Adipose tissue (tissue), 3 donors: Measurements from ENCODE around the gene DNAH17. TPM values are rescaled to one million over a fixed set of nuclear protein-coding genes. Genes with fewer than 3 reads are reported as not detected.

Source experiments
- H3K27ac ChIP-seq: one replicate; pipeline ENCODE4 v1.5.1; 2013; ENCODE audit warnings: low read depth, low read length
- WGBS, 3 donors: extraction: QIAGEN DNeasy Blood & Tissue Kit; methylation state at CpG; one replicate each; pipeline ENCODE4 v1.1.7; 2013; 5-methylcytosine and 5-hydroxymethylcytosine counted together
- polyA plus RNA-seq, 3 donors: library from polyadenylated mRNA; stranded (reverse); fragments of 200-250 nt; gene quantifications; one replicate each; pipeline ENCODE4 v1.2.3, GENCODE V29; 2013
- donor health status: healthy with polysubstance abuse.
- donor health status: Bipolar disorder and iron deficiency.
- donor health status: healthy.

Gene DNAH17
- polyA plus RNA-seq, 3 donors = 0.35 to 4.8 (median 4.4) TPM

DNA sequence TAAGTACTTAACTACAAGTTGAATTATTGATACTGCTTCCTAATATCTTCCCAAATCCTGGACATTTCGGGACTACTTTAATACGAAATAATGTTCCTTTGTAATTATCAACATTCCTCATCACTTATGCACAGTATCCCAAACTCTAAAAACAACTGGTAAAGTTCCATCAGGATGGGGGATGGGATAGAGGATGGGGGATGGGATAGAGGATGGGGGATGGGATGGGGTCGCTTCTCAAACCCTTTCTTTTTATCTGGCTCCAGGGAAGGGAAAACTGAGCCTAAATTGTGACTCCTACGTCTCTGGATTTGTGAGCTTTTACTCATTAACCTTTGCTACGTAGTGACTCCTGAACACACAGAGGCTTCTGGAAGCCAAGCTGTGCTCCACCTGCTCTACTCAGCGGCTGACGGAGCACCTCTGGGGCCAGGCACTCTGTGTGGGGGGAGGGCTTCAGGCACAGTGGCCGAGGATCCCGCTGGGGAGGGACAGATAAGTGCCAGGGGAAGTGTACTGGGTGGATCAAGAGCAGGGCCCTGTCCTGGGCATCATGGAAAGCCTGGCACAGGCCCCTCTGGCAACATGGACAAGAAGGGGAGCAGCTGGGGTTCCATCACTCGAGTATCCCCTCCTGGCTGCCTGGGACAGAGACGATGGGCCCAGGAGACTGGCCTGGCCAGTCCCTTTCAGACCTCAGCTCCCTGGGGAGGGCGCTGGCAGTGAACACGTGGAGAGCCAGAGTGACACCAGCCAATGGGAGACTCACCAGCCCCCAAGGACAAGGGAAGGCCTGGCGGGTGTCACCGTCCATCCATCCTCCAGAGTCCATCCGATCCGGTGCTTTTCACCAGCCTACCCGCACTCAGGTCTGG, 142.5 kb downstream of the DNAH17 start:
- WGBS, 3 donors = 46 to 59% (median 52%) methylated on average over 18 of the region's 18 CpGs
- H3K27ac ChIP-seq = no peak overlapping the region

DNA sequence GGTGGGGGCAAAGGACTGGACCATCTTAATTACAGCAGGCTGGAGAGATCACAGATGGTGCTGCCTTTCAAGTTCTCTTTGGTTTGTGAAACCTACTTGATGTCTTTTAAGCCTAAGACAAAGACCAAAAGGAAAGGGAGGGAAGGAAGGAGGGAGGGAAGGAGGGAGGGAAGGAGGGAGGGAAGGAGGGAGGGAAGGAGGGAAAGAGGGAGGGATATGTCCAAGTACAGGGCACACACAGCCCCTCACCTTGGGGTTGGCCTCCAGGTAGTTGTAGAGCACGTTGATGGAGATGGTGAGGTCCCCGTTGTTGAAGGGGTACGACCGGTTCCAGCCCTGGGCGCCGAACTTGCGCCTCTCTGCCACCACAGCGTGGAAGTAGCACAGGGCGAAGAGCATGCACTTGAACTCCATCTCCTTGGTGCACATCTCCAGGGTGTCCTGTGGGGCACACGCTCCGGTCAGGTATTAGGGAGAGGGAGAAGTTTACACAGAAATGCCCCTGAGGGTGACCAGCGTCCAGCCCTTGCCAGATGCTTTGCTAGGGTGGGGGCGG, 143.3 kb downstream of the DNAH17 start:
- WGBS, 3 donors = 81 to 86% (median 86%) methylated on average over 12 to 13 of the region's 13 CpGs
- no peak overlapping the region for H3K27ac ChIP-seq

DNA sequence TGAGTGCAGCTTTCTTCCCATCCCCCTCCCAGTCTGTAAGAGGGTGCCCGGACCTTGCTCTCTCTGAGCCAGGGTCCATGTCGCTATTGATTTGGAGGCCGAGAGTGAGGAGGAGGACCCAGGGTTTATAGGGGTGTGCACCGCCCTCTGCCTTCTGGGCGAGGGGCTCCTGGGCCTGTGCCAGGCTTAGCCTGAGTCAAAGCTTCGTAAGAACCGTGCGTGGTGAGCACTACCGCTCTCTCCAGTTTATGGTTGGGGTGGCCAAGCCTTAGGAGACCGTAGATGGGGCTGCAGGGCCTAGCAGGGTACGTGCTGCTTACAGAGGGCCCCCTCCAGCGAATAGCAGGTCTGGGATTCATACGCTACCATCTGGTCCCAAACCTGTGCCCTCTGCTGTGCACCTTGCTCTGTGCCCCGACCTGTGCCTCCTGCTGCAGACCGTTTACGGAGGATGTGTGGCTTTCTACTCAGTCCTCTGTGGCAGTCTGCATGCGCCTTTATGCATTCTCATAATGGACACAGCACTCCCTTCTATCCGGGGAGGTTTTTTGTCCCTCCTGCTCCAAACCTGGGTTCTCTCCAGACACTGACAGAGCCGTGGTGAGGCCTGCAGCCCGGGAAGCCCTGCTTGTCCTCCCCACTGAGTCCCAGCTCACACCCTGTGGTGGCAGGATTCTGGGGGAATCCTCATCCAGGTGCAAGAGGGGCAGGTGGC, 144.0 kb downstream of the DNAH17 start:
- WGBS, 3 donors = 60 to 70% (median 61%) methylated on average over 20 of the region's 20 CpGs
- no peak overlapping the region for H3K27ac ChIP-seq

DNA sequence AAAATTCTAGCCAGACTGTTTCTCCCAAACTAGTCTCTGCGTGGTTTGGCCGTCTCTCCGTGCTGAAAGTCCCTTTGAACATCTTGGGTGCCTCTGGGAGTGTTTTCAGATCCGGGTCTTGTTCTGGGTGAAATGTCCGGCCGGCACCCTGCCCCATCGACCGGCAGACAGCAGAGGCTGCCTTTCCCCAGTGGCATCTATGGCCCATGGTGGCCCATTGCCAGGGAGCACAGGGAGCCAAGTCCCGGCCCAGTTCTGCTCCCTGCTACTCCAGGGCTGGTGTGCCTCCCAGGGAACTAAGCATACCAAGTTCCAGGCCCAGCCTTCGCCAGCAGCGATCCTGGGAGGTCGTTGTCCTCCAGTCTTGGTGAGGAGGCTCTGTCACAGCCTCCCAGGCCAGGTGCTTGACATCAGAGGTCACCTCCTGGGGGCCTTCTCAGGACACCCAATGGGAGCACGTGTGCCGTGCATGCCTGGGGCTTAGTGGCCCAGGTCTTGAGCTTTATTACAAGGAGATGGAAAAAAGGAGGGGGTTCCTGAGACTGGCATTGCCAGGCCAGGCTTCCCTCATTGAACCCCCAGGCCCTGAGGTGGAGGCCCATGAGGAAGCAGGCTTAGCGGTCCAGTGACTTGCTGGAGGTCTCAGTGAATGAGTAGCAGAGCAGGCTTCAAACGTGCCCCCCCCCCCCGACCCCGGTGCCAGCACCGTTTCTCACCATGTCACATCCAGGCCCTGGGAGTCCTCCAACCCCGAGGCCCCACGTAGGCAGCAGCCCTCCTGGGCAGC, 144.8 kb downstream of the DNAH17 start:
- H3K27ac ChIP-seq = no peak overlapping the region
- 59 to 65% (median 63%) methylated on average over 18 to 21 of the region's 21 CpGs for WGBS, 3 donors

DNA sequence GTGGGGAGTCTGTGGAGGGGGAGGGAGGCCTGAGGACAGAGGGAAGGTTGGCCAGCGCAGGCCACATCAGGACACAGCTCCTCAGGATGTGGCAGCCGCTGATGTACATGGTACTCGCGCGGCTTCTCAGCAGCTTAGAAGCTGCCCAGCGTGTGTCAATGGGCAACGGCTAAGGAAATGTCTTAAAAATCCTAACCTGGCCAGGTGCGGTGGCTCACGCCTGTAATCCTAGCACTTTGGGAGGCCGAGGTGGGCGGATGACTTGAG, 145.6 kb downstream of the DNAH17 start:
- WGBS, 3 donors = 81 to 93% (median 86%) methylated on average over 11 of the region's 11 CpGs
- H3K27ac ChIP-seq = no peak overlapping the region

DNA sequence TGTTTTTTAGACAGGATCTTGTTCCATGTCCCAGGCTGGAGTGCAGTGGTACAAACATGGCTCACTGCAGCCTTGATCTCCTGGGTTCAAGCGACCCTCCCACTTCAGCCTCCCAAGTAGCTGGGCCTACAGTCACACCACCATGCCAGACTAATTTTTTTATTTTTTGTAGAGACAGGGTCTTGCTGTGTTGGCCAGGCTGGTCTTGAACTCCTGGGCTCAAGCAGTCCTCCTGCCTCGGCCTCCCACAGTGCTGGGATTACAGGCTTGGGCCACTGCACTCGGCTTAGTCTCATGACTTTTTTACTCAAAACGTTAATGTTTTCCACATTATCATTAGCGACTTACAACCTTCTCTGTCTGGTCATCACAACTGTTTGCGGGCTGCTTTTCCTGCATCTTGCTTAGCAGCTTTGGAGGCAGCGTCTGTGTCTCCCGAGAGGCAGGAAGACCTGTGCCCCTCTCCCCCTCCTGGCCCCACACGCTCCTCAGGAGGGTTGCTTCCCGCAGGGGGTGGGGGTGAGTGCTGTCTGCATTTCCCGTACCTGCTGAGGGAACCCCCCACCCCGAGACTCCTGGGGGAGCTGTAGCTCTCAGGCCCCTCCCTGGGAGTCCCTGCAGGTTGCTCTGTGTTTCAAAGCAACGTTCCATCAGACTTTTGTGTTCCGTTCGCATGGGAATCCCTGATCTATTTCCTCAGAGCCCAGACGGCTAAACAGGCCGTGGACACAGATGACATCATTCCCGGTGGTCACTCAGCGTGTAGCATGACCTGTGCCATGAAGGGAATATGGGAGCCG, 146.1 kb downstream of the DNAH17 start:
- 46 to 54% (median 49%) methylated on average over 20 of the region's 20 CpGs for WGBS, 3 donors
- H3K27ac ChIP-seq = no peak overlapping the region

DNA sequence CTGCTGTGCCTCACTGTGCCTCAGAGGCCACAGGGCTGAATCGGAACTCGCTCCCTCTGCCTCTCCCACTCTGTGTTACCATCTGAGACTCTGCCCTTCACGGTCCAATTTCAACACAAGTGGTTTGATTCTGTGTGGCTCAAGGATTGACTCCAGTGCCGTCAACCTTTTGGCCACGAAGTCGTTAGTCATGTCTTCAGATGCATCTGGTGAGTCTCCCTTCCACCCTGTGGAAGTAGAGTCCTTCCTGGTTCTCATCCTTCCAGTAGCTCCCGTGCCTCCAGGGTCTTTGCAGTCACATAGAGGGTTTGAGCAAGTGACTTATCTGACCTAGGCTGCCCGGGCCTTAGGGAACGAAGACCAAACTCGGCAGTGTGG, 147.6 kb downstream of the DNAH17 start:
- H3K27ac ChIP-seq = no peak overlapping the region
- 81 to 84% (median 82%) methylated on average over 10 of the region's 10 CpGs for WGBS, 3 donors

DNA sequence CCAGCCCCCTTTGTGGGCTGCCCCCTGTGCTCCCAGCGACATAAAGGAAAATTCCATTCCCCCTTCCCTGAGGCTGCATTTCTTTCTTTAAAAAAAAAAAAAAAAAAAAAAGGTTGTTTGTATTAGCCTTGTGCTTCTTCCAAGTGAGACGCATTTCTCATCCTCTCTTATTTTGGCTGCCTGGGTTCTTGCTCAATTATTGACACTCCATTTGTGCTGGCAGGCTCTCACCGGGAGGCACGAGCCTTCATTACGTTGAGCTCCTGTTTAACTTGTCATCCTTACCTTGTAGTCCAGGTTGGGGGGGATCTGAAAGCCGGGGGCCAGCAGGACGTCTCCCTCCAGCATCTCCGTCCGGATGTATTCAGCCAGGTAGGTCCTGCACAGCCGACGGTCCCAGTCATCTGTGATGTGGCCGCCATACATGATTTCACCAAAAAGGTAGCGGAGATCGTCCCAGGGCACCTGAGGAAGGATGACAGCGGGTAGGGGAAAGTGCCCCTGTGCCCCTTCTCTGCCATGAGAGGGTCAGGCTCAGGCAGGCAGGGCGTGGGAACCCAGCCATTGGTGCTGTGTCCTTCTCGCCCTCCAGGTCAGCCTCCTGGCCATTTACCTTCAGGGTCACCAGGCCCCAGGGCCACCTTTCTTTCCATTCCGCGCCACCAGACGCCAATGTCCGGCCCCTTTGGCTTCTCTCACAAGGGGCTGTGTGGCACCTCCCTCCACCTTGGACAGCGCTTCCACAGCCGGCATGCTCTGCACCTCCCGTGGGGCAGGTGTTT, 148.2 kb downstream of the DNAH17 start:
- no peak overlapping the region for H3K27ac ChIP-seq

DNA sequence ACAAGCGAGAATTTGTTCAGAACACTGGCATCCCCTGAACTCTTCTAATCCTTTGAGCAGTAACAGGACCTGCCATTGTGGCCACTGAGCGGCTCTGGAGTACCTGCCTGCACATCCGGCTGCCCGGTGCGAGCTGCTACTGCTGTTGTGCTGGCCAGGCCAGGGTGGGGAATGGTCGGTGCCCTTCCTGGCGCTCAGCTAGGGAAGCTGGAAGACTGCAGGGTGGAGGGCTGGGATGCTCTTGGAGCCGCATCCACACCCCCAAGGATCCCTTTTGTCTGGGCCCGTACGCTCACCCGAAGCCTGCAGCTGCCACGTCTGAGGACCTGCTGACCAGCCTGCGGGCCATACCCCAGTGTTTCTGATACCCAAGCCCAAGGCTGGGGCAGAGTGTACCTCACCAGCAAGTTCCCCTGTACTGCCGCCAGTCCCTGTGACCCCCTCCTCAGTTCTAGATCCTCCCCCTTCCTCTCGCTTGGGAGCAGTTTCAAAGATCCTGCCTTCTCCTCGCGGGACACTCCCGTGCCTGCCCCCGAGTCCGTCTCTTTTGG, 149.1 kb downstream of the DNAH17 start:
- H3K27ac ChIP-seq = no peak overlapping the region
- 84 to 91% (median 88%) methylated on average over 20 of the region's 20 CpGs for WGBS, 3 donors

More for the DNA sequence above, 148.2 kb downstream of the DNAH17 start:
- 85 to 88% (median 86%) methylated on average over 24 of the region's 24 CpGs for WGBS, 3 donors

DNA sequence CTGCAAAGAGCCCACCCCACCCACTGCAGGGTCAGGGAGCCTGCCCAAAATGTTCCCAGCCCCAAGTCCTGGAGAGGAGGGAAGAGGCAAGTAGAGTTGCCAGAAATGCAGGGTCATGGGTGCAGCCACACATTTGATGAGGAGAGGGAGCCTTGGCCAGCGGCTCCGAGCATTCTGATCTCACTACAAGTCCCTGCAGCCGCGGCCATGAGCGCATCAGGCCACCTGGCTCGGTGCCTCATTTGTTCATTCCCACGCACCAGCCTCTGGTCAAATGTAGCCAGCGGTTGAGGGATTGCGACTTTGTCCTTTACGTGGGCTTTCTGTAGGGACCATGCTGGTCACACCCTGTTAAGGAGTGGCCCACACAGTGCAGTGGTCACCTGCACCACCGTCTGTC, 150.1 kb downstream of the DNAH17 start:
- no peak overlapping the region for H3K27ac ChIP-seq
- WGBS, 3 donors = 88 to 90% (median 89%) methylated on average over 11 of the region's 11 CpGs

DNA sequence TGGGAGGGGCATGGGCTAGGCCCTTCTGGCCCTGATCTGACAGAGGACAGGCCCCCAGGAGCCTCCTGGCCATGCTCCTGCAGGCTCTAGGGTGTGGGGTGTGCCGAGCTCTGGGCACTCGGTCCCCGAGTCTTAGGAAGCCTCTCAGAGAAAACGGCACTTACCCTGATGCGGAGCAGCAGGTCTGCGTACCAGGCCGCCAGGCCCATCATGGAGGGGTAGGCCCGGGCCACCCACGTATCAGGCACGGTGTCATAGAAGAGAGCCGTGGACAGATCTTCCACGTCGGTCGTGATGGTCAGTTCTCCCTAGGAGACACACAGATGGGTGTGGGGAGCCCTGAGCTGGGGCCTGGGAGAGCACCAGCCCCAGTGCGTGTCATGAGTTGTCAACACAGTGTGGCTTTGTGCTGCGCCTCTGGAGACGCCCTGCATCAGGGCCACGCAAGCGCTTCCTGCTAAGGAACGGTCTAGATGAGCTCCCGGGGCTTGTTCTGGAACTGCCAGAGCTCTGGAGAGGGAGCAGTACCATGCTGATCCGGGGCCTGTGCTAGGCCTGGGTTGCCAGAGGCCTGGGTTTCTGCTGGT, 150.8 kb downstream of the DNAH17 start:
- 91 to 95% (median 94%) methylated on average over 22 of the region's 22 CpGs for WGBS, 3 donors
- no peak overlapping the region for H3K27ac ChIP-seq

DNA sequence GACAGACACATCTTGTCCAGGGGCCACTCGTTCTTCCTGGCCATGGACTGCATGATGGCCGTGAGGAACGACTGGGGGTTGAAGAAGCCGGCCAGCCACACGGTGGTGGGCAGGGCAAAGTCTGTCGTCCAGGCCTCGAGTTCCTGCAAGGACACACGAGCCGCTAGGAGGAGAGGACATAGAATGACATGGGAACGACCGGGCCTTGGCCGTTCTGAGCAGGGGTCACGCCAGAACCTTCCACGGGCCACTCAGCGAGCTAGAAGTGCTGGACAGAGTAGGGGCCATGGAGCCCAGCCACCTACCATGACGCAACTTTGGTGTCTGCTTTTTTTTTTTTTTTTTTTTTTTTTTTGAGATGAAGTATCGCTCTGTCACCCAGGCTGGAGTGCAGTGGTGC, 151.8 kb downstream of the DNAH17 start:
- WGBS, 3 donors = 63 to 83% (median 79%) methylated on average over 16 to 17 of the region's 17 CpGs
- no peak overlapping the region for H3K27ac ChIP-seq

DNA sequence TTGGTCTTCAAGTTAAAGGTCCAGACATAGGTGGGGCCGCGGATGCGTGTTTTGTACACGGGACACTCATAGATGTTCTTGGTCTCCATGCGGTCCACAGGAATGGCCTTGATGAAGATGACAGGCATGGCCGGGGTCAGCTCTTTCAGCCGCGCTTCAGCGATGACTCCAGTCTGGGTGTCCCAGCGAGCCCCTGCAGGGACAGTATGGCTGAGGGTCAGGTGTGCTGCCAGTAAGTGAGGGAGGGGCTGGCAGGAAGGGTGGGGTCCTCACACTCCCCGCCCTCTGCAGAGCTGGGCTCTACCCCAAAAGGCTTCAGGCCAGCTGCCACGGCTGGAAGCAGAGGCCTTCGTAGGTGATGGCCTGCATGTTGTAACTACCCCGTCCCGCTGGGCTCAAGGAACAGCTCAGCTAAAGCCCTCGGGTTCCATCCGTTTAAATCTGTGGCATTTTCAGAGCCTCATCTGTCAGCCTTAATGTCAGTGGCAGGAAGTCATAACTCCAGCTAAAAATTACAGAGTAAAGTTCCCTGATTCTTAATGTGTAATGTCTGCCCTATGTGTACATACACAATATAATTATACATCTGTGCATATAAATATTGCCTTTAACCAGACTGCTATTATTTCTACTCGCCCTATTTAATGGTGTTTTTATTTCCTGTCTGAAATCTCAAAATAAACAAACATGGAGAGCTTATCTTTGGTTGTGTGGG, 153.1 kb downstream of the DNAH17 start:
- 76 to 85% (median 77%) methylated on average over 18 of the region's 18 CpGs for WGBS, 3 donors
- no peak overlapping the region for H3K27ac ChIP-seq

DNA sequence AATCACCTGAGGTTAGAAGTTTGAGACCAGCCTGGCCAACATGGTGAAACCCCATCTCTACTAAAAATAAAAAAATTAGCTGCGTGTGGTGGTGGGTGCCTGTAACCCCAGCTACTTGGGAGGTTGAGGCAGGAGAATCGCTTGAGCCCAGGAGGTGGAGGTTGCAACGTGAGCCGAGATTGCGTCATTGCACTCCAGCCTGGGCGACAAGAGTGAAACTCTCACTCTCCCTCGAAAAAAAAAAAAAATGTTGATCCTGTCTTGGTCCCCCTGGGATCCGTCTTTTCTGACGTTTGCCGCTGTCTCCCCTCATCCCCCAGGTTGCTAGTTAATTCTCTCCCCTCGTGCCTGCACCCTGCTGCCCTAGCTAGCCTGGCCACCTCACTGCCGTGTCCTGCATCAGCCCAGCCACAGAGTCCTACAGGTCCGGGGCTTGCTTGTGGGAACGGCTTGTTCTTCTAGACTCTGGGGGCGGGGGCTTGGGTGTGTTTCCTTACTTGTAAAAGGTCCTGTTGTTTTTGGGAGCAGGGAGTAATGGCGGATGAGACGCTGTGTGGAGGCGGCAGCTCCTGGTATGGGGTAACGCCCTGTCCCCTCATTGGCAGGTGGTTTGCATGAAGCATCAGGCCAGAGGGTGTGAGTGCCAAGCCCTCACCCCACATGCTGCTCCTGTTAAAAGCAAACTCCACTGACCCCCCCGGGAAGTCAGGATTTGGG, 154.2 kb downstream of the DNAH17 start:
- WGBS, 3 donors = 79 to 87% (median 81%) methylated on average over 20 of the region's 20 CpGs
- H3K27ac ChIP-seq = no peak overlapping the region

DNA sequence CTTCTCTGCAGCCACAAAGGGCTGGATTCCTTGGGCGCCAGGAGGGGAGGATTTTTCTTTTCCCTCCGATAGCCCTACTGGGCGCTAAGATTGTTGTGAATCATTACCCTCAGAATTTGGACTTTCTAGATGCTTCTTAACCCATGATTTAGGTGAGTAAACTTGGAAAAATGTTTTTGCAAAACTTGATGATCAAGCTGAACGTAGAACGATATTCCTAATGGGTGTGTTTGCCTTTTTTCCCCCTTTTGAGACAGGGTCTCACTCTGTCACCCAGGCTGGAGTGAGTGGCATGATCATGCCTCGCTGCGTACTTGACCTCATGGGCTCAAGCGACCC, 155.0 kb downstream of the DNAH17 start:
- no peak overlapping the region for H3K27ac ChIP-seq
- WGBS, 3 donors = 69 to 74% (median 71%) methylated on average over 8 of the region's 8 CpGs
